Subcutaneous adipose tissue (tissue), 4 donors: Measurements from ENCODE around the gene FOXJ1. TPM values are rescaled to one million over a fixed set of nuclear protein-coding genes. Genes with fewer than 3 reads are reported as not detected.

Experiments used
- CTCF ChIP-seq: fragments of 450-650 bp; IDR thresholded peaks from one replicate; pipeline ENCODE4 v1.5.1; 2016; ENCODE audit warnings: low read depth, mild to moderate bottlenecking, control low read depth, antibody characterized with exemption, moderate library complexity
- small RNA-seq: library from RNA; depleted of rRNA; stranded (forward); fragments of <200 nt; gene quantifications from one replicate; pipeline ENCODE3, GENCODE V24; 2016
- total RNA-seq, 4 donors: library from RNA; depleted of rRNA; stranded (reverse); fragments of >200 nt; gene quantifications; one replicate each; pipeline ENCODE4 v1.1.0, GENCODE V29; 2016

FOXJ1 gene
- total RNA-seq, 4 donors from 2014 or later = not detected

- no peak for TF ChIP-seq CTCF
Observed at GRCh38 chr17:76086384-76086783, 54.7 kb downstream of the FOXJ1 start.

Small RNA genes within 50 kb of the gene (small RNA-seq; reads per million reads assigned to genes)
- gene MIR6868 = not detected

Other genes starting within 250 kb of the FOXJ1 start
- gene TRIM65, start 244.3 kb downstream of the FOXJ1 start, total RNA-seq = 10 to 100 TPM; 14.3 to 33.9 (median 24.7) TPM
- gene MRPL38, start 236.4 kb downstream of the FOXJ1 start, total RNA-seq = 10 to 100 TPM; 28.4 to 57.9 (median 46.0) TPM
- 1 to 10 TPM; 3.1 to 8.8 (median 6.7) TPM for gene FBF1, start 200.2 kb downstream of the FOXJ1 start, total RNA-seq
- gene ACOX1, start 162.1 kb downstream of the FOXJ1 start, total RNA-seq = 100 to 1,000 TPM in 3 of 4 donors, 10 to 100 TPM in 1; 97.3 to 165 (median 103) TPM
- 10 to 100 TPM in 3 of 4 donors, 1 to 10 TPM in 1; 4.7 to 29.0 (median 20.8) TPM for gene TEN1, start 162.0 kb downstream of the FOXJ1 start, total RNA-seq
- 10 to 100 TPM in 1 of 4 donors, 1 to 10 TPM in 3; 4.9 to 10.2 (median 5.7) TPM for gene CDK3, start 140.4 kb downstream of the FOXJ1 start, total RNA-seq
- 1 to 10 TPM in 1 of 4 donors, under 1 TPM in 3; 0.19 to 1.3 (median 0.87) TPM for gene EVPL, start 113.9 kb downstream of the FOXJ1 start, total RNA-seq
- gene SRP68, start 68.7 kb downstream of the FOXJ1 start, total RNA-seq = 10 to 100 TPM; 39.8 to 74.2 (median 48.4) TPM
- gene GALR2, start 66.5 kb downstream of the FOXJ1 start, total RNA-seq = not detected
- not detected for gene ZACN, start 62.1 kb downstream of the FOXJ1 start, total RNA-seq
- gene EXOC7, start 37.5 kb downstream of the FOXJ1 start, total RNA-seq = 10 to 100 TPM; 57.7 to 79.1 (median 71.4) TPM
- gene RNF157, start 99.2 kb upstream of the FOXJ1 start, total RNA-seq = 10 to 100 TPM in 3 of 4 donors, 1 to 10 TPM in 1; 8.1 to 67.1 (median 23.9) TPM
- gene UBALD2, start 124.1 kb upstream of the FOXJ1 start, total RNA-seq = 10 to 100 TPM; 12.6 to 21.9 (median 15.0) TPM
- 1 to 10 TPM in 3 of 4 donors, under 1 TPM in 1; 0.33 to 2.2 (median 1.4) TPM for gene QRICH2, start 167.0 kb upstream of the FOXJ1 start, total RNA-seq
- gene PRPSAP1, start 212.7 kb upstream of the FOXJ1 start, total RNA-seq = 100 to 1,000 TPM in 1 of 4 donors, 10 to 100 TPM in 3; 64.4 to 104 (median 71.2) TPM
- 10 to 100 TPM in 1 of 4 donors, 1 to 10 TPM in 3; 1.3 to 11.6 (median 7.6) TPM for gene SPHK1, start 243.4 kb upstream of the FOXJ1 start, total RNA-seq